Measurements from ENCODE around the gene CNOT3. TPM values are rescaled to one million over a fixed set of nuclear protein-coding genes. Genes with fewer than 3 reads are reported as not detected.

Gene CNOT3
- total and polyA plus RNA-seq, 2 of the 13 experiments (the other 11 are each of a cell fraction or from before 2014, with no cell fraction given): 4.3 to 5.8 TPM

GRCh38 chr19:54159352-54160181 is 22.0 kb downstream of the CNOT3 start, which contains the start of gene LENG1 (continued):
- TF ChIP-seq ZNF512B (CRISPR knock-in tag; IDR thresholded peaks at IDR 0.05; ENCODE audit: borderline replicate concordance) (no peak), KDM4B (CRISPR knock-in tag; IDR thresholded peaks at IDR 0.05) (no peak)

- H3K27me3 ChIP-seq (ENCODE audit: control insufficient read depth in 1 of 2, insufficient read depth in 2 of 2, low read length in 2 of 2): no peaks in the 10 kb centered on the region; a peak in 1 of 5 replicates
- H3K79me2 ChIP-seq (ENCODE audit: insufficient read depth, low read length): peaks cover 13% of the 10 kb centered on the region
- H3K4me1 ChIP-seq (ENCODE audit: insufficient read depth, low read length): peaks cover 13% of the 10 kb centered on the region
- ChIA-PET CTCF (ENCODE audit: low intra/inter-chr PET ratio, low total read pairs) (no interaction called here), POLR2A (interaction anchor here (1.0 to 3.2 kb wide), 8 partner anchors 10 to 50 kb away, joined by 3 to 48 read pairs (median 8); partner anchors contain the start of genes CNOT3, MBOAT7, RPS9 and TSEN34)
- peak overlapping the region; percentile 85 for H2AFZ ChIP-seq (ENCODE audit: low read length)
- H3K36me3 ChIP-seq (replicated peaks in 1 of 2; ENCODE audit: control insufficient read depth in 1 of 2, insufficient read depth in 2 of 2, low read length in 2 of 2): peaks cover 9 to 26% of the 10 kb centered on the region in 2 experiments
- intact Hi-C loops (cut with micrococcal nuclease; ENCODE audit: unreplicated experiment): loop anchor here (1.0 kb wide), 1 partner anchor 26 kb away; no protein-coding TSS in a partner anchor
- BruUV-seq (replicated peaks): TSS peak; percentile 80
- peak; percentile 14; the same call in 2 of the 3 replicates for ATAC-seq
- H3K4me2 ChIP-seq (ENCODE audit: low read depth, low read length): peak overlapping the region; percentile 93
- peak overlapping the region; percentile 88 for H3K9ac ChIP-seq (ENCODE audit: insufficient read depth, low read depth, low read length)
- in situ Hi-C loops (cut with HindIII; ENCODE audit: extremely low pct_ligation_motif_present, low pct_unique_long_range_greater_than_20kb): no loop called here
- no peak for DNase-seq (ENCODE audit: low spot score)
- no peak for FAIRE-seq
- peak overlapping the region; percentile 70 to 93 (median 75) for H3K4me3 ChIP-seq (replicated peaks in 1 of 3; ENCODE audit: insufficient read depth in 1 of 3, low read depth in 2 of 3, low read length in 3 of 3)
- no peaks in the 10 kb centered on the region for H4K20me1 ChIP-seq (ENCODE audit: insufficient read depth, low read length)
- 2% methylated on average over 11 of the region's 28 CpGs for WGBS (ENCODE audit: low lambda C conversion rate)
- no peaks in the 10 kb centered on the region for H3K9me3 ChIP-seq (ENCODE audit: low read length)
- peak overlapping the region; percentile 81 for H3K27ac ChIP-seq (ENCODE audit: extremely low read length, insufficient read depth, low read length)
- peak; percentile 47; the same call in 1 of the 2 replicates for TF ChIP-seq TBX2 (CRISPR knock-in tag; IDR thresholded peaks at IDR 0.05; ENCODE audit: borderline replicate concordance)
- no peak for TF ChIP-seq TRIM24 (CRISPR knock-in tag; IDR thresholded peaks at IDR 0.05)
- 0 out of 2 replicates have a peak, but pooled peaks have one; percentile 10 for TF ChIP-seq DR1 (CRISPR knock-in tag; IDR thresholded peaks at IDR 0.05)
- TF ChIP-seq GLI4 (CRISPR knock-in tag; IDR thresholded peaks at IDR 0.05; ENCODE audit: borderline replicate concordance): no peak
- no peak for TF ChIP-seq ZNF550 (CRISPR knock-in tag; IDR thresholded peaks at IDR 0.05; ENCODE audit: borderline replicate concordance)
- no peak for TF ChIP-seq ZFP82 (CRISPR knock-in tag; IDR thresholded peaks at IDR 0.05; ENCODE audit: borderline replicate concordance)
- TF ChIP-seq MAX (IDR thresholded peaks at IDR 0.05): no peak
- 0 out of 2 replicates have a peak, but pooled peaks have one; percentile 43 for TF ChIP-seq THAP7 (CRISPR knock-in tag; IDR thresholded peaks at IDR 0.05)
- TF ChIP-seq ZMYM4 (CRISPR knock-in tag; IDR thresholded peaks at IDR 0.05): 0 out of 2 replicates have a peak, but pooled peaks have one; percentile 1
- TF ChIP-seq MXD1 (CRISPR knock-in tag; IDR thresholded peaks at IDR 0.05): 0 out of 2 replicates have a peak, but pooled peaks have one; percentile 23
- peak; percentile 91 for TF ChIP-seq ZNF605 (CRISPR knock-in tag; IDR thresholded peaks at IDR 0.05)
- no peak for TF ChIP-seq YEATS2 (CRISPR knock-in tag; IDR thresholded peaks at IDR 0.05; ENCODE audit: borderline replicate concordance)
- no peak for TF ChIP-seq CHD2 (IDR thresholded peaks at IDR 0.05; ENCODE audit: low read depth, low read length)
- TF ChIP-seq RFX1 (IDR thresholded peaks at IDR 0.05): no peak
These were observed 22.7 kb downstream of the CNOT3 start for GRCh38 chr19:54160182-54160811.

Measured in HepG2 (cell line).